Astrocyte (in vitro differentiated cells and primary cell): ENCODE data around the gene CALHM2.

ENCODE experiments used
- CTCF ChIP-seq: IDR thresholded peaks from 2 replicates; pipeline ENCODE4 v1.5.1; 2011; ENCODE audit warnings: low read depth, mild to moderate bottlenecking, inconsistent platforms, low read length, moderate library complexity; ENCODE audit not compliant: insufficient read depth
- EZH2 ChIP-seq: IDR thresholded peaks from 2 replicates; pipeline ENCODE4 v1.6.1; 2012; ENCODE audit warnings: mild to moderate bottlenecking, low read length, inconsistent platforms; ENCODE audit not compliant: insufficient read depth

- TF ChIP-seq EZH2 = no peak
- no peak for TF ChIP-seq CTCF
These were observed 4.0 kb upstream of the CALHM2 start for GRCh38 chr10:103456074-103456660.
